ENCODE results near the gene GNG4. TPM values are rescaled to one million over a fixed set of nuclear protein-coding genes. Genes with fewer than 3 reads are reported as not detected.

Gene GNG4
- total and polyA plus RNA-seq, 2 donors (not counting 1 experiment from before 2014, with no cell fraction given): 0.52 TPM; not detected in 1

- Histone ChIP-seq H3K27ac (ENCODE audit: low read length in 2 of 2) (no peak overlapping the region), H3K9me3 (ENCODE audit: control extremely low read depth in 1 of 3, control insufficient read depth in 2 of 3, insufficient read depth in 1 of 3, low read length in 2 of 3) (no peaks in the 10 kb centered on the region), H3K27me3 (replicated peaks in 1 of 4; ENCODE audit: control extremely low read depth in 1 of 4, control insufficient read depth in 3 of 4, insufficient read depth in 4 of 4, low read length in 3 of 4) (peaks cover 0 to 3% (median 0%) of the 10 kb centered on the region in 4 experiments), H3K9ac (ENCODE audit: low read length) (no peak overlapping the region), H3K4me1 (ENCODE audit: control insufficient read depth in 2 of 2, insufficient read depth in 2 of 2, low read length in 2 of 2) (no peaks in the 10 kb centered on the region), H3K79me2 (ENCODE audit: control insufficient read depth, insufficient read depth, low read length) (no peaks in the 10 kb centered on the region), H2AFZ (ENCODE audit: insufficient read depth, low read depth, low read length, poor library complexity, severe bottlenecking) (no peak overlapping the region), H3K36me3 (replicated peaks in 1 of 2; ENCODE audit: control extremely low read depth in 1 of 2, control insufficient read depth in 1 of 2, extremely low read depth in 1 of 2, insufficient read depth in 2 of 2, low read length in 1 of 2) (no peaks in the 10 kb centered on the region), H4K20me1 (ENCODE audit: control insufficient read depth, insufficient read depth, low read length, poor library complexity, severe bottlenecking) (no peaks in the 10 kb centered on the region), H3K4me2 (replicated peaks; ENCODE audit: low read depth, low read length, poor library complexity, severe bottlenecking) (no peak overlapping the region), H3K4me3 (ENCODE audit: control extremely low read depth in 1 of 5, extremely low read depth in 1 of 5, insufficient read depth in 1 of 5, low read depth in 2 of 5, low read length in 4 of 5) (no peak overlapping the region)
- TF ChIP-seq EZH2 (IDR thresholded peaks at IDR 0.05; ENCODE audit: borderline replicate concordance, insufficient read depth, low read depth, low read length, poor library complexity, severe bottlenecking): no peak
- TF ChIP-seq CTCF (IDR thresholded peaks at IDR 0.05): no peak
- CTCF ChIA-PET: no interaction called here
- Mint-ChIP-seq H3K4me1 (no peaks in the 10 kb centered on the region), H3K4me3 (no peak overlapping the region), H3K27me3 (peaks cover 6% of the 10 kb centered on the region), H3K27ac (no peak overlapping the region), H3K9me3 (ENCODE audit: insufficient read depth) (no peaks in the 10 kb centered on the region)
- POLR2A ChIA-PET: no interaction called here
- intact Hi-C loops (cut with micrococcal nuclease): no loop called here
- DNase-seq (no peak), ATAC-seq (ENCODE audit: low read depth) (no peak)
- 95% methylated on average over 7 of the region's 7 CpGs for WGBS (ENCODE audit: insufficient coverage)
These were observed 35.1 kb downstream of the GNG4 start for GRCh38 chr1:235614442-235614954.

- no peak overlapping the region for H3K4me3 ChIP-seq (ENCODE audit: control extremely low read depth in 1 of 5, extremely low read depth in 1 of 5, insufficient read depth in 1 of 5, low read depth in 2 of 5, low read length in 4 of 5)
- no peaks in the 10 kb centered on the region for H3K36me3 ChIP-seq (replicated peaks in 1 of 2; ENCODE audit: control extremely low read depth in 1 of 2, control insufficient read depth in 1 of 2, extremely low read depth in 1 of 2, insufficient read depth in 2 of 2, low read length in 1 of 2)
- Mint-ChIP-seq H3K27ac (no peak overlapping the region), H3K27me3 (peaks cover 6% of the 10 kb centered on the region), H3K4me3 (no peak overlapping the region), H3K4me1 (no peaks in the 10 kb centered on the region), H3K9me3 (ENCODE audit: insufficient read depth) (no peaks in the 10 kb centered on the region)
- POLR2A ChIA-PET: no interaction called here
- H2AFZ ChIP-seq (ENCODE audit: insufficient read depth, low read depth, low read length, poor library complexity, severe bottlenecking): no peak overlapping the region
- H3K9me3 ChIP-seq (ENCODE audit: control extremely low read depth in 1 of 3, control insufficient read depth in 2 of 3, insufficient read depth in 1 of 3, low read length in 2 of 3): no peaks in the 10 kb centered on the region
- intact Hi-C loops (cut with micrococcal nuclease): no loop called here
- no peaks in the 10 kb centered on the region for H4K20me1 ChIP-seq (ENCODE audit: control insufficient read depth, insufficient read depth, low read length, poor library complexity, severe bottlenecking)
- ATAC-seq (ENCODE audit: low read depth) (no peak), DNase-seq (no peak)
- H3K4me1 ChIP-seq (ENCODE audit: control insufficient read depth in 2 of 2, insufficient read depth in 2 of 2, low read length in 2 of 2): no peaks in the 10 kb centered on the region
- WGBS (ENCODE audit: insufficient coverage): 86% methylated on average over 1 of the region's 2 CpGs
- H3K27ac ChIP-seq (ENCODE audit: low read length in 2 of 2): no peak overlapping the region
- no peak for TF ChIP-seq EZH2 (IDR thresholded peaks at IDR 0.05; ENCODE audit: borderline replicate concordance, insufficient read depth, low read depth, low read length, poor library complexity, severe bottlenecking)
- TF ChIP-seq CTCF (IDR thresholded peaks at IDR 0.05): no peak
- no peak overlapping the region for H3K9ac ChIP-seq (ENCODE audit: low read length)
- CTCF ChIA-PET: no interaction called here
- H3K79me2 ChIP-seq (ENCODE audit: control insufficient read depth, insufficient read depth, low read length): no peaks in the 10 kb centered on the region
- no peak overlapping the region for H3K4me2 ChIP-seq (replicated peaks; ENCODE audit: low read depth, low read length, poor library complexity, severe bottlenecking)
- H3K27me3 ChIP-seq (replicated peaks in 1 of 4; ENCODE audit: control extremely low read depth in 1 of 4, control insufficient read depth in 3 of 4, insufficient read depth in 4 of 4, low read length in 3 of 4): peaks cover 0 to 3% (median 0%) of the 10 kb centered on the region in 4 experiments
These were observed 36.0 kb downstream of the GNG4 start for GRCh38 chr1:235613602-235614001.

Data from B cell (primary cell).